WTC11 (cell line): Measurements from ENCODE around the gene RPL36A. TPM values are rescaled to one million over a fixed set of nuclear protein-coding genes. Genes with fewer than 3 reads are reported as not detected.

Experiments used
- ATAC-seq: fragments of 200-7000 bp; cut with Tn5 transposase; 2 replicates; pipeline ENCODE4 v1.10.0; 2021; ENCODE audit warnings: mild to moderate bottlenecking, moderate library complexity
- CTCF ChIA-PET: fragments of 300-600 bp; sonication (Branson Sonifier 250); formaldehyde crosslinking; loops from one replicate; lab custom pipeline; 2021; ENCODE audit warnings: antibody characterized with exemption; lab: Charles Lee
- POLR2A ChIA-PET: fragments of 350-600 bp; sonication (Branson Sonifier 250); formaldehyde crosslinking; loops from one replicate; lab custom pipeline; 2021; ENCODE audit warnings: antibody characterized with exemption; lab: Charles Lee
- DNase-seq: peaks from one replicate; pipeline ENCODE4 v3.0.0; 2021; ENCODE audit warnings: low spot score
- H3K27ac Mint-ChIP-seq: 2 replicates; pipeline ENCODE4 v1.8.0; 2021; ENCODE audit warnings: mixed read lengths
- H3K27me3 Mint-ChIP-seq: 2 replicates; pipeline ENCODE4 v1.8.0; 2021; ENCODE audit warnings: low read depth, mild to moderate bottlenecking, moderate library complexity, mixed read lengths
- H3K36me3 Mint-ChIP-seq: 2 replicates; pipeline ENCODE4 v1.8.0; 2021; ENCODE audit warnings: mixed read lengths
- H3K4me1 Mint-ChIP-seq: 2 replicates; pipeline ENCODE4 v1.8.0; 2022; ENCODE audit warnings: mixed read lengths
- H3K4me3 Mint-ChIP-seq: 2 replicates; pipeline ENCODE4 v1.8.0; 2021; ENCODE audit warnings: mild to moderate bottlenecking, moderate library complexity, mixed read lengths
- H3K9me3 Mint-ChIP-seq: 2 replicates; pipeline ENCODE4 v1.8.0; 2021; ENCODE audit warnings: mixed read lengths
- CBFB ChIP-seq: sonication (generic); formaldehyde crosslinking; IDR thresholded peaks from 2 replicates; pipeline ENCODE4 v1.8.1; 2022; ENCODE audit warnings: mild to moderate bottlenecking, low read depth, missing genetic modification reagents
- CDX4 ChIP-seq: fragments of 250-450 bp; sonication (Bioruptor Pico); IDR thresholded peaks from 2 replicates; pipeline ENCODE4 v1.9.0; 2021; ENCODE audit warnings: moderate library complexity, mild to moderate bottlenecking, inconsistent platforms, borderline replicate concordance
- CREM ChIP-seq: sonication (generic); formaldehyde crosslinking; IDR thresholded peaks from 2 replicates; pipeline ENCODE4 v1.8.1; 2022; ENCODE audit warnings: mild to moderate bottlenecking, missing genetic modification reagents, moderate library complexity
- E2F4 ChIP-seq: sonication (generic); formaldehyde crosslinking; IDR thresholded peaks from 2 replicates; pipeline ENCODE4 v1.8.1; 2022; ENCODE audit warnings: low read depth, mild to moderate bottlenecking, moderate library complexity, missing genetic modification reagents, borderline replicate concordance
- FOXK1 ChIP-seq: sonication (generic); formaldehyde crosslinking; IDR thresholded peaks from 2 replicates; pipeline ENCODE4 v1.8.0; 2022; ENCODE audit warnings: mild to moderate bottlenecking, moderate library complexity, missing genetic modification reagents
- JUN ChIP-seq: sonication (generic); formaldehyde crosslinking; IDR thresholded peaks from 2 replicates; pipeline ENCODE4 v1.8.0; 2023; ENCODE audit warnings: mild to moderate bottlenecking, missing genetic modification reagents
- KAT7 ChIP-seq: sonication (generic); formaldehyde crosslinking; IDR thresholded peaks from 2 replicates; pipeline ENCODE4 v1.8.1; 2023; ENCODE audit warnings: missing genetic modification reagents, mild to moderate bottlenecking, borderline replicate concordance
- MAX ChIP-seq: sonication (generic); formaldehyde crosslinking; IDR thresholded peaks from 2 replicates; pipeline ENCODE4 v1.8.0; 2022; ENCODE audit warnings: mild to moderate bottlenecking, missing genetic modification reagents
- NR1H2 ChIP-seq: sonication (generic); formaldehyde crosslinking; IDR thresholded peaks from 2 replicates; pipeline ENCODE4 v1.9.0; 2021; ENCODE audit warnings: mild to moderate bottlenecking, moderate library complexity, missing genetic modification reagents
- NR3C1 ChIP-seq: sonication (generic); formaldehyde crosslinking; conservative IDR thresholded peaks from 2 replicates; pipeline ENCODE4 v1.8.1; 2023; ENCODE audit warnings: low read depth, mild to moderate bottlenecking, missing genetic modification reagents
- SMAD3 ChIP-seq: sonication (generic); formaldehyde crosslinking; IDR thresholded peaks from 2 replicates; pipeline ENCODE4 v1.8.0; 2022; ENCODE audit warnings: missing genetic modification reagents, mild to moderate bottlenecking, borderline replicate concordance
- SP1 ChIP-seq: sonication (generic); formaldehyde crosslinking; conservative IDR thresholded peaks from 2 replicates; pipeline ENCODE4 v1.8.1; 2022; ENCODE audit warnings: missing genetic modification reagents
- ZNF219 ChIP-seq: sonication (generic); formaldehyde crosslinking; IDR thresholded peaks from 2 replicates; pipeline ENCODE4 v1.8.0; 2023; ENCODE audit warnings: missing genetic modification reagents, mild to moderate bottlenecking, borderline replicate concordance
- ZNF281 ChIP-seq: sonication (generic); formaldehyde crosslinking; IDR thresholded peaks from 2 replicates; pipeline ENCODE4 v1.8.0; 2023; ENCODE audit warnings: mild to moderate bottlenecking, missing genetic modification reagents
- ZNF423 ChIP-seq: fragments of 250-450 bp; sonication (Bioruptor Pico); IDR thresholded peaks from 2 replicates; pipeline ENCODE4 v2.1.2; 2022; ENCODE audit warnings: mild to moderate bottlenecking, moderate library complexity
- total RNA-seq: library from RNA; stranded (reverse); gene quantifications from 3 replicates; pipeline ENCODE4 v1.2.3, GENCODE V29; 2021
- TF ChIP-seq, protein P1 (sequence below): sonication (generic); formaldehyde crosslinking; IDR thresholded peaks from 2 replicates; pipeline ENCODE4 v1.8.1; 2022; ENCODE audit warnings: low read depth, missing genetic modification reagents, borderline replicate concordance
- TF ChIP-seq, protein P2 (sequence below): sonication (generic); formaldehyde crosslinking; IDR thresholded peaks from 2 replicates; pipeline ENCODE4 v1.8.1; 2023; ENCODE audit warnings: mild to moderate bottlenecking, missing genetic modification reagents, moderate library complexity
- TF ChIP-seq, protein P3 (sequence below): sonication (generic); formaldehyde crosslinking; conservative IDR thresholded peaks from 2 replicates; pipeline ENCODE4 v1.8.1; 2023; ENCODE audit warnings: mild to moderate bottlenecking, low read depth, missing genetic modification reagents, moderate library complexity
- TF ChIP-seq, protein P4 (sequence below): fragments of 250-450 bp; sonication (Bioruptor Pico); IDR thresholded peaks from 2 replicates; pipeline ENCODE4 v1.9.0; 2021; ENCODE audit warnings: mild to moderate bottlenecking, borderline replicate concordance
- TF ChIP-seq, protein P5 (sequence below): sonication (generic); formaldehyde crosslinking; IDR thresholded peaks from 2 replicates; pipeline ENCODE4 v1.8.1; 2022; ENCODE audit warnings: mild to moderate bottlenecking, moderate library complexity, missing genetic modification reagents

The RPL36A gene
- total RNA-seq, 1 experiment from 2014 or later = 320 TPM

- Mint-ChIP-seq H3K36me3 (peaks cover 16% of the 10 kb centered on the region), H3K27ac (peak within 1 kb of the TSS; percentile 72), H3K27me3 (no peaks in the 10 kb centered on the region), H3K4me1 (0 out of 2 replicates have a peak, but pooled peaks cover 2% of the 10 kb centered on the region), H3K9me3 (no peaks in the 10 kb centered on the region), H3K4me3 (peak within 1 kb of the TSS; percentile 84)
- POLR2A ChIA-PET = interaction anchor here (0.6 to 1.3 kb wide), 2 partner anchors 42 kb away, joined by 4 read pairs; partner anchors contain the start of gene RPL36A
- CTCF ChIA-PET = interaction anchor here (0.9 to 1.6 kb wide), 3 partner anchors 10 to 580 kb away, joined by 3 to 4 read pairs (median 3); partner anchors contain the start of gene RPL36A
- peak; percentile 65 for DNase-seq
- peak; percentile 96 for ATAC-seq
- no peak for TF ChIP-seq SMAD3 (CRISPR knock-in tag)
- TF ChIP-seq CREM = no peak
- no peak for TF ChIP-seq ZNF219 (CRISPR knock-in tag)
- TF ChIP-seq ZNF423 (CRISPR knock-in tag) = no peak
- 0 out of 2 replicates have a peak, but pooled peaks have one; percentile 36 for TF ChIP-seq FOXK1
- TF ChIP-seq, protein P1, sequence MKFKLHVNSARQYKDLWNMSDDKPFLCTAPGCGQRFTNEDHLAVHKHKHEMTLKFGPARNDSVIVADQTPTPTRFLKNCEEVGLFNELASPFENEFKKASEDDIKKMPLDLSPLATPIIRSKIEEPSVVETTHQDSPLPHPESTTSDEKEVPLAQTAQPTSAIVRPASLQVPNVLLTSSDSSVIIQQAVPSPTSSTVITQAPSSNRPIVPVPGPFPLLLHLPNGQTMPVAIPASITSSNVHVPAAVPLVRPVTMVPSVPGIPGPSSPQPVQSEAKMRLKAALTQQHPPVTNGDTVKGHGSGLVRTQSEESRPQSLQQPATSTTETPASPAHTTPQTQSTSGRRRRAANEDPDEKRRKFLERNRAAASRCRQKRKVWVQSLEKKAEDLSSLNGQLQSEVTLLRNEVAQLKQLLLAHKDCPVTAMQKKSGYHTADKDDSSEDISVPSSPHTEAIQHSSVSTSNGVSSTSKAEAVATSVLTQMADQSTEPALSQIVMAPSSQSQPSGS (CRISPR knock-in tag) = no peak
- TF ChIP-seq, protein P2, sequence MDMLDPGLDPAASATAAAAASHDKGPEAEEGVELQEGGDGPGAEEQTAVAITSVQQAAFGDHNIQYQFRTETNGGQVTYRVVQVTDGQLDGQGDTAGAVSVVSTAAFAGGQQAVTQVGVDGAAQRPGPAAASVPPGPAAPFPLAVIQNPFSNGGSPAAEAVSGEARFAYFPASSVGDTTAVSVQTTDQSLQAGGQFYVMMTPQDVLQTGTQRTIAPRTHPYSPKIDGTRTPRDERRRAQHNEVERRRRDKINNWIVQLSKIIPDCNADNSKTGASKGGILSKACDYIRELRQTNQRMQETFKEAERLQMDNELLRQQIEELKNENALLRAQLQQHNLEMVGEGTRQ (CRISPR knock-in tag) = peak; percentile 89
- no peak for TF ChIP-seq CBFB
- TF ChIP-seq SP1 (CRISPR knock-in tag) = peak; percentile 35; the same call in 1 of the 2 replicates
- TF ChIP-seq JUN (CRISPR knock-in tag) = no peak
- TF ChIP-seq MAX (CRISPR knock-in tag) = peak; percentile 59; the same call in 1 of the 2 replicates
- no peak for TF ChIP-seq E2F4
- no peak for TF ChIP-seq CDX4 (CRISPR knock-in tag)
- no peak for TF ChIP-seq NR3C1 (CRISPR knock-in tag)
- TF ChIP-seq, protein P3, sequence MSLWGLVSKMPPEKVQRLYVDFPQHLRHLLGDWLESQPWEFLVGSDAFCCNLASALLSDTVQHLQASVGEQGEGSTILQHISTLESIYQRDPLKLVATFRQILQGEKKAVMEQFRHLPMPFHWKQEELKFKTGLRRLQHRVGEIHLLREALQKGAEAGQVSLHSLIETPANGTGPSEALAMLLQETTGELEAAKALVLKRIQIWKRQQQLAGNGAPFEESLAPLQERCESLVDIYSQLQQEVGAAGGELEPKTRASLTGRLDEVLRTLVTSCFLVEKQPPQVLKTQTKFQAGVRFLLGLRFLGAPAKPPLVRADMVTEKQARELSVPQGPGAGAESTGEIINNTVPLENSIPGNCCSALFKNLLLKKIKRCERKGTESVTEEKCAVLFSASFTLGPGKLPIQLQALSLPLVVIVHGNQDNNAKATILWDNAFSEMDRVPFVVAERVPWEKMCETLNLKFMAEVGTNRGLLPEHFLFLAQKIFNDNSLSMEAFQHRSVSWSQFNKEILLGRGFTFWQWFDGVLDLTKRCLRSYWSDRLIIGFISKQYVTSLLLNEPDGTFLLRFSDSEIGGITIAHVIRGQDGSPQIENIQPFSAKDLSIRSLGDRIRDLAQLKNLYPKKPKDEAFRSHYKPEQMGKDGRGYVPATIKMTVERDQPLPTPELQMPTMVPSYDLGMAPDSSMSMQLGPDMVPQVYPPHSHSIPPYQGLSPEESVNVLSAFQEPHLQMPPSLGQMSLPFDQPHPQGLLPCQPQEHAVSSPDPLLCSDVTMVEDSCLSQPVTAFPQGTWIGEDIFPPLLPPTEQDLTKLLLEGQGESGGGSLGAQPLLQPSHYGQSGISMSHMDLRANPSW (CRISPR knock-in tag) = no peak
- no peak for TF ChIP-seq ZNF281
- TF ChIP-seq, protein P4, sequence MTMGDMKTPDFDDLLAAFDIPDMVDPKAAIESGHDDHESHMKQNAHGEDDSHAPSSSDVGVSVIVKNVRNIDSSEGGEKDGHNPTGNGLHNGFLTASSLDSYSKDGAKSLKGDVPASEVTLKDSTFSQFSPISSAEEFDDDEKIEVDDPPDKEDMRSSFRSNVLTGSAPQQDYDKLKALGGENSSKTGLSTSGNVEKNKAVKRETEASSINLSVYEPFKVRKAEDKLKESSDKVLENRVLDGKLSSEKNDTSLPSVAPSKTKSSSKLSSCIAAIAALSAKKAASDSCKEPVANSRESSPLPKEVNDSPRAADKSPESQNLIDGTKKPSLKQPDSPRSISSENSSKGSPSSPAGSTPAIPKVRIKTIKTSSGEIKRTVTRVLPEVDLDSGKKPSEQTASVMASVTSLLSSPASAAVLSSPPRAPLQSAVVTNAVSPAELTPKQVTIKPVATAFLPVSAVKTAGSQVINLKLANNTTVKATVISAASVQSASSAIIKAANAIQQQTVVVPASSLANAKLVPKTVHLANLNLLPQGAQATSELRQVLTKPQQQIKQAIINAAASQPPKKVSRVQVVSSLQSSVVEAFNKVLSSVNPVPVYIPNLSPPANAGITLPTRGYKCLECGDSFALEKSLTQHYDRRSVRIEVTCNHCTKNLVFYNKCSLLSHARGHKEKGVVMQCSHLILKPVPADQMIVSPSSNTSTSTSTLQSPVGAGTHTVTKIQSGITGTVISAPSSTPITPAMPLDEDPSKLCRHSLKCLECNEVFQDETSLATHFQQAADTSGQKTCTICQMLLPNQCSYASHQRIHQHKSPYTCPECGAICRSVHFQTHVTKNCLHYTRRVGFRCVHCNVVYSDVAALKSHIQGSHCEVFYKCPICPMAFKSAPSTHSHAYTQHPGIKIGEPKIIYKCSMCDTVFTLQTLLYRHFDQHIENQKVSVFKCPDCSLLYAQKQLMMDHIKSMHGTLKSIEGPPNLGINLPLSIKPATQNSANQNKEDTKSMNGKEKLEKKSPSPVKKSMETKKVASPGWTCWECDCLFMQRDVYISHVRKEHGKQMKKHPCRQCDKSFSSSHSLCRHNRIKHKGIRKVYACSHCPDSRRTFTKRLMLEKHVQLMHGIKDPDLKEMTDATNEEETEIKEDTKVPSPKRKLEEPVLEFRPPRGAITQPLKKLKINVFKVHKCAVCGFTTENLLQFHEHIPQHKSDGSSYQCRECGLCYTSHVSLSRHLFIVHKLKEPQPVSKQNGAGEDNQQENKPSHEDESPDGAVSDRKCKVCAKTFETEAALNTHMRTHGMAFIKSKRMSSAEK (CRISPR knock-in tag) = no peak
- no peak for TF ChIP-seq KAT7 (CRISPR knock-in tag)
- TF ChIP-seq NR1H2 (CRISPR knock-in tag) = no peak
- TF ChIP-seq, protein P5, sequence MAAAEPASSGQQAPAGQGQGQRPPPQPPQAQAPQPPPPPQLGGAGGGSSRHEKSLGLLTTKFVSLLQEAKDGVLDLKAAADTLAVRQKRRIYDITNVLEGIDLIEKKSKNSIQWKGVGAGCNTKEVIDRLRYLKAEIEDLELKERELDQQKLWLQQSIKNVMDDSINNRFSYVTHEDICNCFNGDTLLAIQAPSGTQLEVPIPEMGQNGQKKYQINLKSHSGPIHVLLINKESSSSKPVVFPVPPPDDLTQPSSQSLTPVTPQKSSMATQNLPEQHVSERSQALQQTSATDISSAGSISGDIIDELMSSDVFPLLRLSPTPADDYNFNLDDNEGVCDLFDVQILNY (CRISPR knock-in tag) = no peak
Measured at GRCh38 chrX:101348452-101349192, 42.2 kb upstream of the RPL36A start, which contains the start of gene TIMM8A. TIMM8A (minus strand) TSS chrX:101348742; CDS start chrX:101348664, 78 bp downstream.
